ENCODE measurements around the gene RNF32. TPM values are rescaled to one million over a fixed set of nuclear protein-coding genes. Genes with fewer than 3 reads are reported as not detected.
"Not testable (repeated sequence)": the region's sequence is repeated elsewhere in the genome, so short reads cannot be mapped to it uniquely, and the experiment has no call there.

RNF32 gene
- total RNA-seq, 1 experiment from 2014 or later, result 1.5 TPM

DNA sequence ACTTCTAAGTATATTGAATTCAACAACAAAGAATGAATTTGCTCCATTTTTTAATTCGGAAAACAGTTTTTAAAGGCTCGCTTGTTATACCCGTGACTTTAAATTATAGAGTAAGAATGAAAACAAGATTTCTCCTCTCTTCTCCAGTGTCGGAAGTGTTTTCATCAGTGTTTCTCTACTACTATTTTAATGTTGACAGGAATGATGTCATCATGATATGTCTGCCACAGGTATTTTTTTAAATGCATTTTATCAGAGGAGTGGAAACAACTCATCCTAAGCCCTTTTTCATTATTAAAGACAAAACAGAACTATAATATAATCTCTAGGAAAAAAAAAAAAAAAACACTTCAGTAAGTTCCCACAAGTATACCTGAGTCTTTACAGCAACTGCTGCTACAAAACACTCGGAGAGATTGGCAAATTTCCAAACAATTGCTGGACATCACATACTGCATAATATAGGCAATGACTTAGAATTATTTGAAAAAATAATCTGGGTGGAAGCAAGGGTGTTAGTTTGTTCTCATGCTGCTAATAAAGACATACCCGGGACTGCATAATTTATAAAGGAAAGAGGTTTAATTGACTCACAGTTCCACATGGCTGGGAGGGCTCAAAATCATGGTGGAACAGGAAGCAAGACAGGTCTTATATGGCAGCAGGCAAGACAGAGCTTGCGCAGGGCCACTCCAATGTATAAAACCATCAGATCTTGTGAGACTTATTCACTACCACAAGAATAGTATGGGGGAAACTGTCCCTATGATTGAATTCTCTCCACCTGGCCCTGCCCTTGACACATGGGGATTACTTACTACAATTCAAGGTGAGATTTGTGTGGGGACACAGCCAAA is 4.8 kb upstream of the RNF32 start:
- CTCF ChIA-PET, result no interaction called here
- Histone ChIP-seq H3K27me3 (replicated peaks; ENCODE audit: insufficient read depth, low read depth, low read length, poor library complexity) (no peaks in the 10 kb centered on the region), H3K27ac (ENCODE audit: low read depth, low read length, poor library complexity, severe bottlenecking) (no peak overlapping the region), H3K4me1 (ENCODE audit: insufficient read depth, low read length, poor library complexity, severe bottlenecking) (peaks cover 5% of the 10 kb centered on the region), H3K9me3 (ENCODE audit: low read depth, low read length, poor library complexity, severe bottlenecking) (no peaks in the 10 kb centered on the region), H3K4me3 (ENCODE audit: low read depth, low read length, poor library complexity, severe bottlenecking) (no peak overlapping the region), H3K36me3 (ENCODE audit: insufficient read depth, low read length, poor library complexity, severe bottlenecking) (no peaks in the 10 kb centered on the region)
- TF ChIP-seq EZH2 (IDR thresholded peaks at IDR 0.05; ENCODE audit: borderline replicate concordance, low read depth, low read length, poor library complexity, severe bottlenecking), result no peak
- TF ChIP-seq, protein P1, sequence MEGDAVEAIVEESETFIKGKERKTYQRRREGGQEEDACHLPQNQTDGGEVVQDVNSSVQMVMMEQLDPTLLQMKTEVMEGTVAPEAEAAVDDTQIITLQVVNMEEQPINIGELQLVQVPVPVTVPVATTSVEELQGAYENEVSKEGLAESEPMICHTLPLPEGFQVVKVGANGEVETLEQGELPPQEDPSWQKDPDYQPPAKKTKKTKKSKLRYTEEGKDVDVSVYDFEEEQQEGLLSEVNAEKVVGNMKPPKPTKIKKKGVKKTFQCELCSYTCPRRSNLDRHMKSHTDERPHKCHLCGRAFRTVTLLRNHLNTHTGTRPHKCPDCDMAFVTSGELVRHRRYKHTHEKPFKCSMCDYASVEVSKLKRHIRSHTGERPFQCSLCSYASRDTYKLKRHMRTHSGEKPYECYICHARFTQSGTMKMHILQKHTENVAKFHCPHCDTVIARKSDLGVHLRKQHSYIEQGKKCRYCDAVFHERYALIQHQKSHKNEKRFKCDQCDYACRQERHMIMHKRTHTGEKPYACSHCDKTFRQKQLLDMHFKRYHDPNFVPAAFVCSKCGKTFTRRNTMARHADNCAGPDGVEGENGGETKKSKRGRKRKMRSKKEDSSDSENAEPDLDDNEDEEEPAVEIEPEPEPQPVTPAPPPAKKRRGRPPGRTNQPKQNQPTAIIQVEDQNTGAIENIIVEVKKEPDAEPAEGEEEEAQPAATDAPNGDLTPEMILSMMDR (conservative IDR thresholded peaks at IDR 0.05; ENCODE audit: low read depth, low read length), result no peak
- no TSS peak for BruUV-seq (replicated peaks)
- intact Hi-C loops (cut with micrococcal nuclease; ENCODE audit: unreplicated experiment), result no loop called here
- POLR2A ChIA-PET (ENCODE audit: low non-redundant PET), result no interaction called here
- no peak for DNase-seq (ENCODE audit: low spot score)

DNA sequence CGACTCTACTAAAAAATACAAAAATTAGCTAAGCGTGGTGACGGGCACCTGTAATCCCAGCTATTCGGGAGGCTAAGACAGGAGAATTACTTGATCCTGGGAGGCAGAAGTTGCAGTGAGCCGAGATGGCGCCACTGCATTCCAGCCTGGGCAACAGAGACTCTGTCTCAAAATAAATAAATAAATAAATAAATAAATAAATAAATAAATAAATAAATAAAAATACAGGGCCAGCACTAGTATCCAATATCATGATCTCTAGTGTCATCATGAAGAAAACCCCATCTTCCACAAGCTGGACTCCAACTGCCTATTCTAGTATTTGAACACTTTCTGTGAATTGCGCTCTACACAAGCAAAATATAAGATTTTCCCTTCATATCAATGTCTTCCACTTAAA is 3.5 kb upstream of the RNF32 start:
- H3K9me3 ChIP-seq (ENCODE audit: low read depth, low read length, poor library complexity, severe bottlenecking); H3K4me1 ChIP-seq (ENCODE audit: insufficient read depth, low read length, poor library complexity, severe bottlenecking); H3K36me3 ChIP-seq (ENCODE audit: insufficient read depth, low read length, poor library complexity, severe bottlenecking); DNase-seq (ENCODE audit: low spot score); intact Hi-C loops (cut with micrococcal nuclease; ENCODE audit: unreplicated experiment); H3K27ac ChIP-seq (ENCODE audit: low read depth, low read length, poor library complexity, severe bottlenecking); CTCF ChIA-PET; POLR2A ChIA-PET (ENCODE audit: low non-redundant PET); BruUV-seq (replicated peaks); H3K27me3 ChIP-seq (replicated peaks; ENCODE audit: insufficient read depth, low read depth, low read length, poor library complexity); H3K4me3 ChIP-seq (ENCODE audit: low read depth, low read length, poor library complexity, severe bottlenecking): not testable (repeated sequence)

DNA sequence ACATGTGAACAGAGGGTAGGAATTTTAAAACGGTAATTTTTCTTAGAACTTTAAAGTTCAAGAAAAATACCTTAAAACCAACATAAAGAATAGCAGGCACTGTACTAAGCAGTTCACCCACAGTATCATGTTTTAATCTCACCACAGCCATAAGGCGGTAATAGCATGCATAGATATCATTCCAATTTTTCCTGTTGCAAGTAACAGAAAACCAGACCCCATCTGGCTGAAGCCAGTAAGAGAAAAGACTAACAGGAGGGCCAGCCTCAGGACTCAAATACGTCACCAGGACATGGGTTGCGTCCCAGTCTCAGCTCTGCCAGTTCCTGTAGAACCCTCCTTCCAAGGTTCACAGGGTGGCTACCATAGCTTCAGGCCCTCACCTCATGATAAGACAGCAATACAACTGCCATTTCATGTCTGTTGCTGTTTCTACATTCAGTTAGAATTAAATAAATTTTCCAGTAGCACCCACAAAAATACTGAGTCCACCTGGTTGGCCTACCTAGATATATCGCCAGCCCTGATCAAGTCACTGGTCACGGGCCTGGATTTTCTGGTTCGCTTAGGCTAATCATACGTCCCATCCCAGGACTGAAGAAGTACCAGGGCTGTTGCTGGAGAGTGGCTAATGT is 2.0 kb upstream of the RNF32 start:
- DNase-seq (ENCODE audit: low spot score), result no peak
- intact Hi-C loops (cut with micrococcal nuclease; ENCODE audit: unreplicated experiment), result no loop called here
- H3K36me3 ChIP-seq (ENCODE audit: insufficient read depth, low read length, poor library complexity, severe bottlenecking), result no peaks in the 10 kb centered on the region
- H3K27ac ChIP-seq (ENCODE audit: low read depth, low read length, poor library complexity, severe bottlenecking), result no peak overlapping the region
- ChIA-PET POLR2A (ENCODE audit: low non-redundant PET) (no interaction called here), CTCF (no interaction called here)
- peaks cover 5% of the 10 kb centered on the region for H3K4me1 ChIP-seq (ENCODE audit: insufficient read depth, low read length, poor library complexity, severe bottlenecking)
- H3K27me3 ChIP-seq (replicated peaks; ENCODE audit: insufficient read depth, low read depth, low read length, poor library complexity), result peaks cover 5% of the 10 kb centered on the region
- BruUV-seq (replicated peaks), result no TSS peak
- no peak for TF ChIP-seq EZH2 (IDR thresholded peaks at IDR 0.05; ENCODE audit: borderline replicate concordance, low read depth, low read length, poor library complexity, severe bottlenecking)
- TF ChIP-seq, protein P1 (conservative IDR thresholded peaks at IDR 0.05; ENCODE audit: low read depth, low read length), result no peak
- no peak overlapping the region for H3K4me3 ChIP-seq (ENCODE audit: low read depth, low read length, poor library complexity, severe bottlenecking)
- H3K9me3 ChIP-seq (ENCODE audit: low read depth, low read length, poor library complexity, severe bottlenecking), result no peaks in the 10 kb centered on the region

Data from A673 (cell line).